HG03439 (cell line): Measurements from ENCODE around the gene PGBD5.

Experiments
- ATAC-seq: cut with Tn5 transposase; IDR thresholded peaks from one replicate; pipeline ENCODE4 v1.9.1; 2021; ENCODE audit warnings: mild to moderate bottlenecking, moderate library complexity; ENCODE audit not compliant: unreplicated experiment

PGBD5 gene

GRCh38 chr1:230379462-230379861 lies 46.7 kb downstream of the PGBD5 start:
- ATAC-seq, result no peak

GRCh38 chr1:230377851-230378250 lies 48.3 kb downstream of the PGBD5 start:
- no peak for ATAC-seq

GRCh38 chr1:230377324-230377723 lies 48.8 kb downstream of the PGBD5 start:
- no peak for ATAC-seq

- no peak for ATAC-seq
Measured at GRCh38 chr1:230376296-230376695, 49.8 kb downstream of the PGBD5 start.

- no peak for ATAC-seq
Measured at GRCh38 chr1:230375780-230376179, 50.4 kb downstream of the PGBD5 start.

- no peak for ATAC-seq
Measured at GRCh38 chr1:230375147-230375546, 51.0 kb downstream of the PGBD5 start.

GRCh38 chr1:230371923-230372703 lies 54.0 kb downstream of the PGBD5 start:
- ATAC-seq, result no peak

- ATAC-seq, result no peak
Measured at GRCh38 chr1:230370109-230370508, 56.0 kb downstream of the PGBD5 start.

GRCh38 chr1:230368871-230369270 lies 57.3 kb downstream of the PGBD5 start:
- ATAC-seq, result no peak

GRCh38 chr1:230368363-230368762 lies 57.8 kb downstream of the PGBD5 start:
- ATAC-seq, result no peak

GRCh38 chr1:230366504-230366915 lies 59.6 kb downstream of the PGBD5 start:
- ATAC-seq, result no peak

- ATAC-seq, result no peak
Measured at GRCh38 chr1:230365723-230366307, 60.3 kb downstream of the PGBD5 start.

GRCh38 chr1:230362949-230363348 lies 63.2 kb downstream of the PGBD5 start:
- no peak for ATAC-seq

GRCh38 chr1:230361941-230362340 lies 64.2 kb downstream of the PGBD5 start:
- ATAC-seq, result no peak

GRCh38 chr1:230359992-230360668 lies 66.0 kb downstream of the PGBD5 start:
- ATAC-seq, result no peak

- no peak for ATAC-seq
Measured at GRCh38 chr1:230356869-230357794, 69.0 kb downstream of the PGBD5 start.

- no peak for ATAC-seq
Measured at GRCh38 chr1:230356190-230356589, 69.9 kb downstream of the PGBD5 start.

- no peak for ATAC-seq
Measured at GRCh38 chr1:230355594-230355993, 70.5 kb downstream of the PGBD5 start.

GRCh38 chr1:230355128-230355527 lies 71.0 kb downstream of the PGBD5 start:
- no peak for ATAC-seq

- no peak for ATAC-seq
Measured at GRCh38 chr1:230354005-230354404, 72.1 kb downstream of the PGBD5 start.

GRCh38 chr1:230352537-230352936 lies 73.6 kb downstream of the PGBD5 start:
- no peak for ATAC-seq
